Measurements from ENCODE around the gene GALNT3.

The GALNT3 gene

DNA sequence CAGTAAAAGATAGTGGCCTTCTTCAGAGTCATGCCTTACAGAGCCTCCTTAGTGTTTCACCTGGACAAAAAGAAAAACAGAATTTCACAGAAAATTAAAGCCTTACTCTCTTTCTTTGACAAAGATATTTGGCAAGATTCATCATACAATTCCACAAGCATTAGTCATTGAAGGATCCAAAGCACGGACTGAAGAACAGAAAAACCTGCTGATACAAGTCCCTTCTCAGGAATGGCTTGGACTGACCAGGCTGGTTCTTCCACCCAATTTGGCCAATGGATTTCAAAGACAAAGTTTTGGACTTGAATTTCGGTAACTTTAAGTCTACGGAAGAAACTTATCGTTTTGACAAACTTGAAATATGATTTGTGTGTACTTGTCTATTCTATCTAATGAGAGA, 39.1 kb upstream of the GALNT3 start:
- in situ Hi-C loops (cut with HindIII; ENCODE audit: low sequenced_read_pairs) = no loop called here
- H3K4me3 ChIP-seq (ENCODE audit: low read depth, low read length) = no peak overlapping the region
- DNase-seq (ENCODE audit: low read depth) = peak; percentile 71
- TF ChIP-seq CTCF (IDR thresholded peaks at IDR 0.05; ENCODE audit: low read depth, low read length, missing control alignments) = no peak

- in situ Hi-C loops (cut with HindIII; ENCODE audit: low sequenced_read_pairs) = no loop called here
- no peak for DNase-seq (ENCODE audit: low read depth)
- TF ChIP-seq CTCF (IDR thresholded peaks at IDR 0.05; ENCODE audit: low read depth, low read length, missing control alignments) = no peak
- no peak overlapping the region for H3K4me3 ChIP-seq (ENCODE audit: low read depth, low read length)
Observed at GRCh38 chr2:165827921-165828276, 33.9 kb upstream of the GALNT3 start.

GRCh38 chr2:165827016-165827920, 33.2 kb upstream of the GALNT3 start:
- no peak for DNase-seq (ENCODE audit: low read depth)
- in situ Hi-C loops (cut with HindIII; ENCODE audit: low sequenced_read_pairs) = no loop called here
- TF ChIP-seq CTCF (IDR thresholded peaks at IDR 0.05; ENCODE audit: low read depth, low read length, missing control alignments) = no peak
- H3K4me3 ChIP-seq (ENCODE audit: low read depth, low read length) = no peak overlapping the region

DNA sequence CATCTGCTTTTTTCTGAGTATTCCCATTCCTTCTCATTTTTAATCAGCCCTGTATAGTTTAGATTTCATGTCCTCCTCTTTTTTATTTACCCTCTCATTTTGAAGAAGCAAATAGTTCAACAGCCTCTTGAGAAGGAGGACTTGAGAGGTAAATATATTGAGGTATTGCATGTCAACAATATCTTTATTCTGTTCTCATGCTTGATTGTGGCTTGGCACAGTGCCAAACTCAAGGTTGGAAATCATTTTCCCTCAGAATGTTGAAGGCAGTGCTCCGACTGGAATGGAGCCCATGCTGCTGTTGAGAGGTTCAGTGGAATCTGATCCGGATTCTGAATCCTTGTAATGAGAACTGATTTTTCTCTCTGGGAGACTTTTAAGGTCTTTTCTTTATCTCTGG, 31.0 kb upstream of the GALNT3 start:
- no peak overlapping the region for H3K4me3 ChIP-seq (ENCODE audit: low read depth, low read length)
- TF ChIP-seq CTCF (IDR thresholded peaks at IDR 0.05; ENCODE audit: low read depth, low read length, missing control alignments) = no peak
- DNase-seq (ENCODE audit: low read depth) = peak; percentile 87
- in situ Hi-C loops (cut with HindIII; ENCODE audit: low sequenced_read_pairs) = no loop called here

DNA sequence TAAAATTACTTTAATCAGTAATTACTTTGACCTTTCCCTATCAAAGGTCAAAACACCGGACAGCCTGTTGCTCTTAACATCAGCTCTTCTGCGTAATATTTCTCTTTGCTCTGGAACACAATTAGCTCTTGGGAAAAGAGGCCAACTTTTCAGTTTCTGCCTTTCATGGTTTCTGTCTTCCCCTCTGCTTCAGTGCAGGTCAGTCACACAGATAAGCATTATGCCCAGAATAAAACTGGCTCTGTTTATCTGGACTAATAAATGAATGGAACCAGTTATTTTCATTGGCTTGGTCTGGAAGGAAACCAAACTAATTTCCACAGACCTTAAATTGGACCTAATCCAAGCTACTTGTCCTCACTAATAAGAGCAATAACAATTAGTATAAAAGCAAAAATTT, 26.2 kb upstream of the GALNT3 start:
- no peak for DNase-seq (ENCODE audit: low read depth)
- no peak overlapping the region for H3K4me3 ChIP-seq (ENCODE audit: low read depth, low read length)
- TF ChIP-seq CTCF (IDR thresholded peaks at IDR 0.05; ENCODE audit: low read depth, low read length, missing control alignments) = no peak
- in situ Hi-C loops (cut with HindIII; ENCODE audit: low sequenced_read_pairs) = no loop called here

DNA sequence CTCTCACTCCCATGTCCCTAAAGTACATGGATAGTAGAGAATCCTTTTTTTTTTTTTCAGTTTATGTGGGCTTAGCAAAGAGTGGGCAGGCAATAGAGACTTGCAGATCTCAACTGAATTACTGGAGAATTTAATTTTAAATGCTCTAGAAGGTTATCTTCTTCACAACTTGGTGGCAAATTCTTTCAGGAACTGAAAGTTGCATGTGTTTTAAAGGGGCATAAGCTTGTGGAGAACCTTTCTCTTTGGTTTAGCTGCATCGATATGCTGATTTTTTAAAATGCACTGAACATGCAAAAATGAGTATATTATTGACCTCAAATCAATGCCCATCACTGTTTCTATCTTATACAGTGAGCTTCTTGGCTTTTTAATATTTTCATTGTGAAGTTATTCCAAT, 24.9 kb upstream of the GALNT3 start:
- no peak for TF ChIP-seq CTCF (IDR thresholded peaks at IDR 0.05; ENCODE audit: low read depth, low read length, missing control alignments)
- no peak for DNase-seq (ENCODE audit: low read depth)
- no peak overlapping the region for H3K4me3 ChIP-seq (ENCODE audit: low read depth, low read length)
- in situ Hi-C loops (cut with HindIII; ENCODE audit: low sequenced_read_pairs) = no loop called here
